Right forelimb (tissue), 1 donor: ENCODE measurements around the gene DLG2.

Source experiments
- DNase-seq: peaks from one replicate; pipeline ENCODE4 v3.0.0-alpha.2; 2018

The DLG2 gene

GRCh38 chr11:84234462-84235202, 1392.5 kb downstream of the DLG2 start:
- DNase-seq: no peak

DNA sequence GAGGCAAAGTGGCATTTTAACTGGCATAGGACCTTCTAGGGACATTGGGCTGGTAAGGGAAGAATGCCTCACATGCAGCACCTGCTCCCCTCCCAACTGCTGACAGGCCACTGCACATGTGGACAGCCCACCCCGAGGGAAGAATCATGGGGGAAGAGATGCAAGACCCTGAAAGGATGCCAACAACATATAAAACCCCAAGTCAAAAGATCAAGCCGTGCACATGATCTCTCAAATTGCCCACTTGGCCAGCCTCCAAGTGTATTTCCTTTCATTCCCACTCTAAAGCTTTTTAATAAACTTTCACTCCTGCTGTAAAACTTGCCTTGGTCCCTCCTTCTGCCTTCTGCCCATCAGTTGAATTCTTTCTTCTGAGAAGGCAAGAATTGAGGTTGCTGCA, 1393.1 kb downstream of the DLG2 start:
- no peak for DNase-seq

DNA sequence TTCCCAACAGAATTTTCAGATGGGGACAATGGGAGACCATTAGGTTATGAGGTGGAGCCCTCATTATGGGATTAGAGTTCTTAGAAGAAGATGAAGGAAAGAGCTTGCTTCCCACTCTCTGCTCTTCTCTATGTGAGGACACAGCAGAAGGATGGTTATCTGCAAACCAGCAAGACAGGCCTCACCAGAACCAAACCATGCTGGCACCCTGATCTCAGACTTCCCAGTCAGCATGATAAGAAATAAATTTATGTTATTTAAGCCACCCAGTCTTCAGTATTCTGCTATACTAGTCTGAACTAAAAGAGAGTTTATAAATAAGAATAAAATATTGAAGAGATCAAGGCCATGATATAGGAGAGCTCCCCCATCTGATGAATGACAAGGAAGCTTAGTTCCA, 1394.6 kb downstream of the DLG2 start:
- DNase-seq: no peak

GRCh38 chr11:84230402-84230801, 1396.7 kb downstream of the DLG2 start:
- no peak for DNase-seq

DNA sequence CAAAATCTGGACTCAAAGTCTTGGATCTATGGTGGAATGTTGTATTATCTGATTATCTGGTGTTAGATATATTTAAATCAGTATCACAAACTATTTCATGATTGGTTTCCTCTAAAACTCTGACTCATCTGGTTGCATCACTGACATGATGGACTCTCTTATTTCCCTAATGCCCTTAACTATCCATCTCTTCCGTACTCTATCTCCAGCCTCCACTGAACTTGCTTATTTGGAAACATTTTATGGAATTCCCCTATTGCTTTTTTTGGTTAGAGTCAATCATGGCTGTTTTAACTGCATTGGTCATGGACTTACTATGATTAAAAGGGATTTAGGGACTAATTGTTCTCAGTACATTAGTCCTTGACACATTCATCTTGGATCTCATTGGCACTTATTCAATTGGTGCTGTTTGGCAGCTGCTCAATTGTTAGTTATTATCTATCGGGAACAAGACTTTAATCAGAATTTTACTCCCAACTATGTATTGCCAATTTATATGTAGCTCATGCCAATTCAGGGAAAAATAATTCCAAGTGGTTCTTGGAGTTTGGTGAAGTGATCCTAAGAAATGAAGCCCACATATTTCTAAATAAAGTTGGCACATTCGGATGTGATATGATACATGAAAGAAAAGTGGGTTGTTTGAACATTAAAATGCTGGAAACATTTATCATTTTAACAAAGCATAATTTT, 1399.0 kb downstream of the DLG2 start:
- no peak for DNase-seq

DNA sequence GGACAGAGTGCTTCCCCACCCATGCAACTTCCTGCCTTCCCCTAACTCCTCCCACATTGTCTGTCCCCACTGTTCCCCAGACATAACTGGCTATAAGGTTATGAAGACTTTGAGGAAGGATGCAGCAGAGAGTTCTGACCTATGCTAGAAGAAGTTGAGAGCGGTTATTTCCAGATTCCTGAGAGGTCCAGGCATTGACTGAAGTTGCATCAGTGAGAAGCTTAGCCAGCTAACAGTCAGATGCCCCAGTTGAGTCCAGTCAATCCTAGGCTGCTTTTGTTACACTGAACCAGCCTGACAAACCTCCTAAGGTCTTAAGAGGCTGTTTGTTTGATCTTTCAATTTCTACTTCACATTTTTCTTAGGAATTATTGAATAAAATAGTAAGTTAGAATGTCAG, 1403.1 kb downstream of the DLG2 start:
- no peak for DNase-seq

DNA sequence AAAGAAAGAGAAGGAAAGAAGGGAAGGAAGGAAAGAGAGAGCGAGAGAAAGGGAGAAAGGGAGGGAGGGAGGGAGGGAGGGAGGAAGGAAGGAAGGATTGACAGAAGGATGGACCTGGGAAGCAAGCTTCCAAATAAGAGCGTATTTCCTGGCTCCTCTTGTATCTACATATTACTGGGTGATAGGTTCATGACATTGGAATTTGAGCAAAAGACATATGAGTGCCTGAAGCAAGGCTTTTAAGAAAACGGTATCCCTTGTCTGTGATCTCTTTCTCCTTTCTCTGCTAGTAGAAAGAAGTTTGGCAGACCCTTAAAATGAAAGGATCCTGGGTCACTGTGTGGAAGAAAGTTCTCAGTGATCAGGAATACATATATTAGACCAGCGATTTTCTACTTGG, 1408.8 kb downstream of the DLG2 start:
- DNase-seq: no peak

DNA sequence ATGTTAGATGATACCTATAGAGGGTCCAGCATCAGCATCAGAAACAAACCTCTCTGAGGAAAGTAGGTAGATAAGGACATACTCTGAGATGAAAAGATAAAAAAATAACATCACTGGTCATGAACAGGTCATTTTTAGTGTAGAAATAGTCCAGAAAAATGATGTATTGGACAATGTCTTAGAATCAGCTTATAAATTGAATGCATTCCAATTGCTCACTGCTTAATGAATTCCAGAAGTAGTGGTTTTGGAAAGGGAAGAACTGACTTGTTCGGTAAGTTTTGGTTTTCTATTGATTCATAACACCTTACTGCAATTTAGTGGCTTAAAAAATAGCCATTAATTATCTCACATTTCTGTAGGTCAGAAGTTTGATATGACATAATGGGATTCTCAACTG, 1411.5 kb downstream of the DLG2 start:
- DNase-seq: no peak

DNA sequence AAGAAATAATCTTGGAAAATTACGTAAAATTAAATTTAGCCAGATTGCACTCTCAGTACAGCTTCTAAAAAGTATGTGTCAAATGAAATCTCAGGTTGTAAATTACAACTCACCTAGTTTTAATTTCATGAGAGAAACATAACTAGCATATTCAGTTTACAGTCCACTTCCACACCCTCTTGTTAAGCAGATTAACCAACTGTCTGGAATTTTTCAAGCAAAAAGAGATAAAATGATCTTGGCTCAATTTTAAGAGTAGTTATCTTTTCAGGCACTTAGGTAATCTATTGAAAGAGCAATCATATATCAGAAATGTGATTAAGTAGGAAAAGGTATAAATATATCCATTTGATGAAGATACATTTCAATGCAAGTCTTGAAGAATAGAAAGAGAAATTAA, 1412.6 kb downstream of the DLG2 start:
- DNase-seq: no peak

DNA sequence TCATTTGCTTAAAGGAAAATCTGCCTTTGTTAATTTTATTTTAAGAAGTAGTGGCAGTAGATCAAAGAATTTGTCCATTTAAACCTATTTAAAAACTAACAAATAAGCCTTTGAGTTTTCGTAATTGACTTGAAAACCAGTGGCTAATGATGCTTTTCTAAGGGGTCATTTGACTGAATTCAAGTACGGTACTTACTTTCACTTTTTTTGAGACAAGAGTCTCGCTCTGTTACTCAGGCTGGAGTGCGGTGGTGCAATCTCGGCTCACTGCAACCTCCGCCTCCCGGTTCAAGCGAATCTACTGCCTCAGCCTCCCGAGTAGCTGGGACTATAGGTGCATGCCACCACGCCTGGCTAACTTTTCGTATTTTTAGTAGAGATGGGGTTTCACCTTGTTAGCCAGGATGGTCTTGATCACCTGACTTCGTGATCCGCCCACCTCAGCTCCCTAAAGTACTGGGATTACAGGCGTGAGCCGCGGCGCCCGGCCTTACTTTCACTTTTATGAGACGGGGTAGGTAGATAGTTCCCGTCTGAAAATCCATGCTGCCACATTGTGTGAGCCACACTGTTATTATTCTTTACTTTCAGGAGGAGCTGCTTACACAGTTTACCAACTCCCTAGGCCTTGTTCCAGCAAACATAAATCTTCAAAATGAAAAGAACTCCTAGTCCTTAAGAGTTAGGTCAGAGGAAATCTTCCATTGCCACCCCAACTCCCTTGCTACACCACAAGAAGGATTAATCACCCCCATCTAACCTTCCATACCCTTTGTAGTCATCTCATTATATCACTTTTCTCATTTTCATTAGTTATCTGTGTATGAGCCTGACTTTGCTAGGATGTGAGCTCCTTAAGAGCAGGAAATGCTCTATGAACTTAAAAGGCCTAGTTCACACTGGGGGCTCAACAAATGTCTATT, 1414.4 kb downstream of the DLG2 start:
- DNase-seq: no peak

DNA sequence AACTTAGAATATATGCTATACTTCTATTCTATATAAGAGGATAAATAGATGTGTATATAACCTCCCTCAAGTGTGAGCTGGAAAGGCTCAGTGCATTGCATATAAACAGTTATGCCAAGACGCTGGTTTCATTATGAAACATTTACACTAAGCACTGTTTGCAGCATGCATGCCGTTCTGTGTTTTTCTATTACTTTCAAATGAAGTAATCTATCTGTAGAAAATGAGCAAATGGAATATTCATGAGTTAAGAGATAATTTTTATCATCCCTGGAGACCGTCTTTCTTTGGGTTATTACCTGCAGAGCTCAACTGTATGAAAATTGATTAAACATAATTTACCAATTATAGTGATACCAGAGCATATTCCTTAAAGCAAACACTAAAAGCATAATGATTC, 1415.2 kb downstream of the DLG2 start:
- no peak for DNase-seq

DNA sequence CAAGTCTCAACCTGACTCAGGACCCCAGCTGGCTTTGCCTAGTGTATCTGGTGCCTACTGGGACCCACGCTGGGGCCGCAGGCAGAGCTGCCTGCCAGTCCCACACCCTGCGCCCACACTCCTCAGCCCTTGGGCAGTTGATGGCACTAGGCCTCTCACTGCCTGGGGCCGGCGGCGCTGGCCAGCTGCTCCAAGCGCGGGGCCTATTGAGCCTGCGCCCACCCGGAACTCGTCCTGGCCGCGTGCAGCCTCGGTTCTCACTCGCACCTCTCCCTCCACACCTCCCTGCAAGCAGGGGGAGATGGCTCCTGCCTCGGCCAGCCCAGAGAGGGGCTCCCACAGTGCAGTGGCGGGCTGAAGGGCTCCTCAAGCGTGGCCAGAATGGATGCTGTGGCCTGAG, 1432.4 kb downstream of the DLG2 start:
- no peak for DNase-seq

DNA sequence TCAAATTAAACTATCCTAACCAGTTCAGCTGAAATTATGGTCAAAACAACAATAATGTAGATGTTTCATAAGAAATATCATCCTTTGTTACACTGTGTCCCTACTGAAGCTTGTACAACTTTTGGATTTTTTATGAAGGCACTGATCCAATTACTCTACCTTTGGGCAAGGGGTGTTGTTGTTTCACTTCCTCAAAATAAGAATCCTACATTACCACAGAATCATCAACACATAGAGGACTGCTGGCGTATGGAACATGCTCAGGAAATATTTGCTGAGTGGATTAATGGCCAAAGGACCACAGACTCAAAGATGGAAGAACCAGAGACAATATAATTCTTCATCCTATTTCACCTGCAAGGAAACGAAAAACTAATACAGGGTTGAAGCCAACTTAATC, 1433.4 kb downstream of the DLG2 start:
- no peak for DNase-seq

GRCh38 chr11:84188521-84188920, 1438.6 kb downstream of the DLG2 start:
- no peak for DNase-seq

DNA sequence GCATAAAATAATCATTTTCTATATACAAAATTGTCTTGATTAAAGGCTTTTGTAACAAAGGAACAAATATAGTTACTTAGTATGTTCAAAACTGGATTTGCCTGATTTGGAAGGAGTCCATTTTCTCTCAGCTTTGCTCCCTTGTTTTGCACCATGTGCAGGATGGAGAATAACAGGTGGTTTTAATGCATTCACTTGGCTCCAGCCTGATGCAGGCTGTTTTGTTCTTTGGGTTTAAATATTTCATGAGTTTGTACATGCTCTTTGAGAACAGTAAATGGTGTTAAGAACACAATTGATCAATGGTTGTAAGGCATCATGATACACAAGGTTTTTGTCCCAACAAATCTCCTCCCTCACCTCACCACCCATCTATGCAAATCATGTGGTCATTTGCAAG, 1454.1 kb downstream of the DLG2 start:
- no peak for DNase-seq

GRCh38 chr11:84165139-84165538, 1462.0 kb downstream of the DLG2 start:
- no peak for DNase-seq

GRCh38 chr11:84164728-84165127, 1462.4 kb downstream of the DLG2 start:
- DNase-seq: no peak

DNA sequence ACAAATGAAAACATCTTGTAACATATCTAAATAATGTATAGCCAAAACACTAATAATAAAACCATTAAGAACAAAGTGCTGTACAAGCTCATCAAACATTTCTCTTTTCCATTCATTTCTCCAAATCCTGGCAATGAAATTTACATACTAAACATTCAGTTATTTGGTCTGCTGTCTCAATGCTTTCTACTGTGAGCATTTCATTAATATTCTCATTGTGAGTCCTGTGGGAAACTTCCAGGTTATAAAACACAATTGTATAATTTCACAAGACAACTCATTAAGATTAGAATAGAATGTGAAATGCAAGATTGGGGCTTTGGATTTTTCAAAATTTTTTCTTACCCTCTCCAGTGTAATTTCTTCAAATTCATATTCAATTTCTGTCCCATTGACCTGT, 1464.0 kb downstream of the DLG2 start:
- no peak for DNase-seq

DNA sequence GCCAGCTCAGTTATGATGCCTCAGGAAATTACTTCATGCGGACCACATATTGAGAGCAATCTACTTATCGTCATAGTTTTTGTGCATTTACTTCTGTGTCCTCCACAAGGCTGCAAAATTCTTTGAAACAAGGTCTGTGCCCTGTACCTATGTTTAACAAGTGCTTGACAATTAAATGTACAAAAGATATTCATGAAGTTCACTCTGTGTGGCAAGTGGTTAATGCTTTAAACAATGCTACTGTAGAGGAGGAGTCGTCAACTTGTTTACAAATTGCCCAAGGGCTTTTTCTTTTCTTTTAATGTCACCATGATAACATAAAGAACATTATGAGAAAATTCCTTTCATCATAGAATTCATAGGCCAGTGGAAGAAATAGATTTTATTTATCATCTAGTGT, 1469.5 kb downstream of the DLG2 start:
- no peak for DNase-seq

GRCh38 chr11:84146826-84147225, 1480.3 kb downstream of the DLG2 start:
- no peak for DNase-seq

GRCh38 chr11:84145616-84146185, 1481.4 kb downstream of the DLG2 start:
- DNase-seq: no peak

- no peak for DNase-seq
Measured at GRCh38 chr11:84144531-84144930, 1482.6 kb downstream of the DLG2 start.

GRCh38 chr11:84142411-84142810, 1484.7 kb downstream of the DLG2 start:
- DNase-seq: no peak
